DMS53 treated with DMSO at 0.1 percent for 48 hours (cell line): ENCODE data around the gene TIAL1.
A peak's percentile ranks its signal among the peaks of the same experiment; 100 is the strongest.
"Not testable (repeated sequence)": the region's sequence is repeated elsewhere in the genome, so short reads cannot be mapped to it uniquely, and the experiment has no call there.

Experiments used
- DNase-seq: peaks from one replicate; lab custom pipeline; 2025; ENCODE audit not compliant: unreplicated experiment; lab: John Stamatoyannopoulos, UW

TIAL1 gene, protein sequence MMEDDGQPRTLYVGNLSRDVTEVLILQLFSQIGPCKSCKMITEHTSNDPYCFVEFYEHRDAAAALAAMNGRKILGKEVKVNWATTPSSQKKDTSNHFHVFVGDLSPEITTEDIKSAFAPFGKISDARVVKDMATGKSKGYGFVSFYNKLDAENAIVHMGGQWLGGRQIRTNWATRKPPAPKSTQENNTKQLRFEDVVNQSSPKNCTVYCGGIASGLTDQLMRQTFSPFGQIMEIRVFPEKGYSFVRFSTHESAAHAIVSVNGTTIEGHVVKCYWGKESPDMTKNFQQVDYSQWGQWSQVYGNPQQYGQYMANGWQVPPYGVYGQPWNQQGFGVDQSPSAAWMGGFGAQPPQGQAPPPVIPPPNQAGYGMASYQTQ

DNA sequence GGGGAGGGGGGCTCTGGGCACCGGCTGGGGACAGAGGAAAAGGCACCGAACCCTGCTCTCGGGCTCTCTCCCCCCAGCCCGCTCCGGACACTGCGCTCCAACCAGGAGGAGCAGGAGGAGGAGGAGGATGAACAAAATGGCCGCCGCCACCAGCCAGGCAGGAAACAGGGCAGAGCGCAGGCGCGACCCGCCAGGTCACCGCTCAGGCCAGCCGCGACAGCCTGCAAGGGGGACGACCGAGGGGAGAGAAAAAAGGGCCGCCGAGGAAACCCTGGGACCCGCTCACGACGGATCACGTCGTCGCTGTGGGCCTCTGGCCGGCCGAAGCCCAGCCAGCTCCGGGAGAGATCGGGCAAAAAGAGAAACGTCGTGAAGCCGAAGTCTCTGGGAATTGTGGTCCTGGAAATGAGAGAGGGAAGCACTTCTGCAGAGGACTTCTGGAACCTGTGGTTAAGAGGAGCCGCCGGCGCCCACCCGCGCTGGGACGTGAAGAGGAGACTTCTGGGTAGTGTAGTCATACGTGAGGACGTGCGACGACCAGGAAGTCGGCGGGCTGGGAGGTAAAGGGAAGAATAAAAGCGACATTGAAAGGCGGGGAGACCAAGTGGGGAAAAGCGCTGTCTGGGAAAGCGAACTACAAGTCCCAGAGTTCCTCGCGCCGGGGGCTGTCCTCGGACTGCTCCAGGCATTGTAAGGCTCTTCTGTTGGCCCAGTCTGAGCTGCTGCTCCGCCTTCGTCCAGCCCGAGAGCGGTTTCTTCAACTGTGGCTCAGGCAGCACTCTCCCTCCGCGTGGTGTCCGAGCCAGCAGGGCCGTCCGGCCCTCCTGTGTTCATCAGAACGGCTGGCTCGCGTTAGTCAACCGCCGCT is at the start of gene TIAL1:
TSS of gene TIAL1 (minus strand) at position 428 of the 868 bp plus-strand sequence. CDS start 499 bp downstream, outside the sequence.
- DNase-seq: peak; percentile 99

DNA sequence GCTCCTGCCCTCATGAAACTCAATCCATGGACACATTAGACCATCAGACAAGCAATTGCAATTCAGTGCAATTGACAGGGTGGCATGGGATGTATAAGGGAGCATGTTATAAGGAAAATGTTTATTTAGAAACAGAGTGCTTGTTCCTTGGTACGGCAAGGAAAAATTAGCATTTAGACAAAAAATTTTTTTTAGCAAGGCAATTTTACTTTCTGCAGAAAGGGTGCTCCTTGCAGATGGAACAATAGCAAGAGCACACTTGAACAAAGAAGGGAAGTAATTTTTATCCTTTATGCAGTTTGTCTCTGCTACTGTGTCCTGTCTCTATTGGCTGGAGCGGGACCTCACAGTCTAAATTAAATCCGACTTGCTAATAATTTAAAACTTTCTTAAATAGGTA is 48.2 kb upstream of the TIAL1 start:
- DNase-seq: no peak

DNA sequence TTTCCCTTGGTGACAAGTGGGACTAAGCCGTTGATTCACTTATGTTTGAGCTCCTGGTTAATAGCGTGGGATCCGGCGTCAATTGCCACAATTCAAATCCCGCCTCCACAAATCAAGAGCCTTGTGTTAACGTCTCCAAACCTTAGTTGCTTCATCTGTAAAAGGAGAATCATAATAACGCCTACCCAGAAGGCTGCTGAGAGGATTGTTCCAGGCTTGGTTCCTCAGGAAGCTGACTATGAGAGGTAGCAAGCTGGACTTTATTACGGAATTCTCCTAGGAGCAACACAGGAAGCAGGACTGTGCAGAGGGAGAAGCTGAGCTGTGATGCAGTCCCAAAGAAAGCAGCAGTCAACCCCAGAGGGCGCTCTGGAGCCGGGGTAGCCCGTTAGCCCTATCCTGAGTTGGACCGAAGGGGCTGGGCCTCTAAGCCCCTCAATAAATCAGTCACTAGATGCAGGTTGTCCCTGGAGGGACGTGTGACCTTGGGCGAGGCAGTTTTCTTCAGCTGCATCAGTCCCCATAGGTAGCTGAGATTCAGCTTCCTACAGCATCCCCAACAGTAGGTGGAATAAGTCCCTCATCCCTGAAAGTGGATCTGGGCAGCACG is 47.5 kb upstream of the TIAL1 start:
- no peak for DNase-seq

GRCh38 chr10:119643306-119644204 is 46.8 kb upstream of the TIAL1 start:
- no peak for DNase-seq

GRCh38 chr10:119642556-119643111 is 45.9 kb upstream of the TIAL1 start:
- DNase-seq: no peak

GRCh38 chr10:119640875-119641526 is 44.2 kb upstream of the TIAL1 start:
- no peak for DNase-seq

- no peak for DNase-seq
These were observed 43.6 kb upstream of the TIAL1 start for GRCh38 chr10:119640384-119640783.

- DNase-seq: no peak
These were observed 42.2 kb upstream of the TIAL1 start for GRCh38 chr10:119638982-119639381.

DNA sequence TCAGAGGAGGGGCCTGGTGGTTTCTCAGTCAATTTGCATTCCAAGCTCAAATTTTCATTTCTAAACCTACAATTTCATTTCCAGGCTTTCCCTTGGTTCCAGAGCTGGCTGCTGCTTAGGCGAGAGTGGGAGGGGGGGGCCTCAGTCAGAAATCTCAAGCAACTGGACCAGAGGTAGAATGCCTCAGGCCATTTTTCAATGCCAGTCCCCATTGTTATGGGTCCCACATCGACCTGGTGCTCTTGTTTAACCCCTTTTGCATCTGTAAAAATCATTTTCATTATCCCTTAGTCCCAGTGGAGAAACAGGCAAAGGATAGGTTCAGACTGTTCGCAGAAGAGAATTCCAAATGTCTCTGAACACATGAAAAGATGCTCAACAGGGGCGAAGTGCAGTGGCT is 40.9 kb upstream of the TIAL1 start:
- no peak for DNase-seq

DNA sequence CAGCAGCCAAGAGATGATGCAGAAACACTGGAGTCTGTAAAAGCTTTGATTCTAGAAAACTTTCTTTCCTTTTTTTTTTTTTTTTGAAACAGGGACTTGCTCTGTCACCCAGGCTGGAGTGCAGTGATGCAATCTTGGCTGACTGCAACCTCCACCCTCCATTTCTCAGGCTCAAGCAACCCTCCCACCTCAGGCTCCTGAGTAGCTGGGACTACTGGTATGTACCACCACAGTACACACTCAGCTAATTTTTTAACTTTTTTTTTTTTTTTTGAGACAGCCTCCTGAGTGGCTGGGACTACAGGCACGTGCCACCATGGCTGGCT is 37.4 kb upstream of the TIAL1 start:
- DNase-seq: no peak

DNA sequence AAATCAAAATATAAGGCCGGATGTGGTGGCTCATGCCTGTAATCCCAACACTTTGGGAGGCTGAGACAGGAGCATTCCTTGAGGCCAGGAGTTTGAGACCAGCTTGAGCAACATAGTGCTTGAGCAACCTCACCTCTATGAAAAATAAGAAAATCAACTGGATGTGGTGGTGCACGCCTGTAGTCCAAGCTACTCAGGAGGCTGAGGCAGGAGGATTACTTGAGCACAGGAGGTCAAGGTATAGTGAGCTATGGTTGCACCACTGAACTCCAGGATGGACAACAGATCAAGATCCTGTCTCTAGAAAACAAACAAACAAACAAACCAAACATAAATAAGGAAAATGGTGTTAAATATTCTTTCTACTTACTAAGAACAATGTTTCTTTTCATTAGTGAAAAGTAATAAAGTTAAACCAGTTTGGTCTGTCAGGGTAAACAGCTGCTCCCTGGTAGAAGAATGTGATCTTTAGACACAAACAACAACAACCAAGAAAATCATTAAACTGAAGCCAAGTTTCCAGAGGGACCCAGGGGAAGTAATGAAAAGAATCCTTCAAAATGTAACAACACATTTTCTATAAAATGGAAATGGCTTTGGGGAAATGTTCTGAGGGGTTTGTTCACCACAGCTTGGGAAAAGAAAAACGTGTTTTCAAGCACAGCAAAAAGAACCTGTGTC is 36.9 kb upstream of the TIAL1 start:
- DNase-seq: no peak

DNA sequence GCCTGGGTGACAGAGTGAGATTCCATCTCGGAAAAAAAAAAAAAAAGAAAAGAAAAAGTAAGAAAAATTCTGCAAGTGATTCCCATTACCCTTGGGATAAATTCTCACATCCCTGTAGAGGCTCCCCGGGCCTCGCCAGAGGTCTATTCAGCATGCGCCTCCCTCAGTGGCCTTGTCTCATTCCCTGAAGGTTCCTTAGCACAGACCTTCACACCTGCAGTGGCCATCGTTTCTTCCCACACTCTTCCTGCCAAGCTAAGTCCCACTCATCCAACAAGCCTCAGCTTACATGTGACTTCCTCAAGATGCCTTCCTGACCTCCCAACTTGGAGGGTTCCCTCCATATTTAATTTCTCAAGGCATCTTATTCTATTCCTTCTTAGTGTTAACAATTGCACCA is 33.5 kb upstream of the TIAL1 start:
- DNase-seq: no peak

DNA sequence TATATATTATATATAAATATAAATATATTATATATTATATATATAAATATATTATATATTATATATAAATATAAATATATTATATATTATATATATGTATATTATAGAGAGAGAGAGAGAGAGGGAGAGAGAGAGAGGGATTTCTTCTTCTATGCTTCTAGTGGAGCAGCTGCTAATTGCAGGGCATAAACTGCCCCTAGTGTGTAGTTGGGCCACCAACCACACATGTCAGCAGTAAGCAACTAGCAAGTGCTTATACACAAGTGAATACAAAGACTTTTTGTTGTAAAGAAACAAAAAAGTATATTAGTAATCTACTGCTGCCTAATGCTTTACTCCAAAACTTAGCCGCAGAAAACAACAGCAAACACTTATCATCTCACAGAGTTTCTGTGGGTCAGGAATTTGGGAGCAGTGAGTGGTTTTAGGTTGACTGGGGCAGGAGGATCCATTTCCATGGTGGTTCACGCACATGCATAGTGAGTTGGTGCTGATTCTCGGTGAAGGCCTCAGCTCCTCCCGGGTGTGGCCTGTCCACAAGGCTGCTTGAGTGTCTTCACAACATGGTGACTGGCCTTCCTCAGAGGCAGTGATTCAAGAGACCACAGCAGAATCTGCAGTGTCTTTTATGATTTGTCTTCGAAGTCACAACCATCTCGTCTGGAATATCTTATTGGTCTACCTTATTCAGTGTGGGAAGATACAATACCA is 29.0 kb upstream of the TIAL1 start:
- no peak for DNase-seq

- no peak for DNase-seq
These were observed 24.3 kb upstream of the TIAL1 start for GRCh38 chr10:119621078-119621384.

GRCh38 chr10:119620241-119621077 is 23.7 kb upstream of the TIAL1 start:
- no peak for DNase-seq

GRCh38 chr10:119619811-119620210 is 23.0 kb upstream of the TIAL1 start:
- not testable (repeated sequence) for DNase-seq

GRCh38 chr10:119619215-119619614 is 22.5 kb upstream of the TIAL1 start:
- DNase-seq: no peak

DNA sequence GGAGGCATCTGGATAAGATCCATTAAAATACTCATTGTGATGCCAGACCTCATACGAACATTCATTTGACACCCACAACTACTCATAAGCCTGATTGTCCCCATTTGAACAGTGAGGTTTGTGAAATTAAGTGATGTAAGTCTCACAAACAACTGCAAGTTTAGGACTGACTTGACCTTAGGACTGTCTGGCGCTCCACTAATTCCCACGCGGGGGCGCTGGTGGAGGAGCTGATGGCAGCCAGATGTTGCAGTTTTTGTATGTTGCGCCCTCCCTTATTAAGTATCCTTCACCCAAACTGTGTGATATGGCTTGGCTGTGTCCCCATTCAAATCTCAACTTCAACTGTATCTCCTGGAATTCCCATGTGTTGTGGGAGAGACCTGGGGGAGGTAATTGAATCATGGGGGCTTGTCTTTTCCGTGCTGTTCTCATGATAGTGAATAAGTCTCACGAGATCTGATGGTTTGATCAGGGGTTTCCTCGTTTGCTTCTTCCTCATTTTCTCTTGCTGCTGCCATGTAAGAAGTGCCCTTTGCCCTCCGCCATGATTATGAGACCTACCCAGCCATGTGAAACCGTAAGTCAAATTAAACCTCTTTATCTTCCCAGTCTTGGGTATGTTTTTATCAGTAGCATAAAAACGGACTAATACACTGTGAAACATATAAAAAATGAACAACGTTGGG is 20.3 kb upstream of the TIAL1 start:
- no peak for DNase-seq
